OCI-LY7 (cell line): Measurements from ENCODE around the gene OR7G2.
"Not testable (repeated sequence)": the region's sequence is repeated elsewhere in the genome, so short reads cannot be mapped to it uniquely, and the experiment has no call there.

ENCODE experiments used
- CTCF ChIP-seq: fragments of 200-600 bp; sonication (generic); conservative IDR thresholded peaks from 2 replicates; pipeline ENCODE4 v1.5.1; 2014; ENCODE audit warnings: mild to moderate bottlenecking, antibody characterized with exemption, low read length, moderate library complexity, mixed read lengths
- EZH2phosphoT487 ChIP-seq: fragments of 200-600 bp; sonication (generic); IDR thresholded peaks from 2 replicates; pipeline ENCODE4 v1.6.1; 2018; ENCODE audit warnings: low read depth, borderline replicate concordance, mild to moderate bottlenecking, mixed run types, antibody characterized with exemption, low read length, moderate library complexity, mixed read lengths

GRCh38 chr19:9053674-9054073, 53.6 kb downstream of the OR7G2 start:
- TF ChIP-seq CTCF, EZH2phosphoT487: not testable (repeated sequence)
